Middle frontal gyrus (tissue), 1 donor: Measurements from ENCODE around the gene NCKAP1.
"Not testable (repeated sequence)": the region's sequence is repeated elsewhere in the genome, so short reads cannot be mapped to it uniquely, and the experiment has no call there.

ENCODE experiments used
- DNase-seq: peaks from one replicate; pipeline ENCODE4 v3.0.0-alpha.2; 2015; ENCODE audit warnings: low spot score; ENCODE audit errors: extremely low spot score

Gene NCKAP1

DNA sequence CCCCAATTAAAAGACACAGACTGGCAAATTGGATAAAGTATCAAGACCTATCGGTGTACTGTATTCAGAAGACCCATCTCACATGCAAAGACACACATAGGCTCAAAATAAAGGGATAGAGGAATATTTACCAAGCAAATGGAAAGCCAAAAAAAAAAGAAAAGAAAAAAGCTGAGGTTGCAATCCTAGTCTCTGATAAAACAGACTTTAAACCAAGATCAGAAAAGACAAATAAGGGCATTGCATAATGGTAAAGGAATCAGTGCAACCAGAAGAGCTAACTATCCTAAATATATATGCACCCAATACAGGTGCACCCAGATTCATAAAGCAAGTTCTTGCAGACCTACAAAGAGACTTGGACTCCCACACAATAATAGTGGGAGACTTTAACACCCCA is 161.6 kb downstream of the NCKAP1 start:
- DNase-seq: not testable (repeated sequence)

DNA sequence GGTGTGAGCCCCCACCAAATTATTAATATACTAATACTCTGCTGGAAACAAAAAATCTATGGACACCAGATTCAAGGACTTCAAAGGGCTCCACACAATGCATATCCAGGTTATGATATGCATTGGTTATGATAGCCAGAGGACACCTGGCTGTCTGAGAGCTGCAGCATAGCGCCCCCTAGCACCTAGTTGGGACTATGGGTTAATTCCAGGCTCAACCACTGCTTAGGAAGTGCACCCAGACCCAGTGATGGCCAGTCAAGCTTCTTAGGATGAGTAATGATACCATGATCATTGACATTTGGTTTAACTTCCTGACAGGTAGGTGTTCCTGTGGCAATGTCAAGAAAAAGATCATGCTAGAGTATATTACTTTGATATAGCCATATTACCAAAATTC is 168.0 kb downstream of the NCKAP1 start:
- DNase-seq: no peak

DNA sequence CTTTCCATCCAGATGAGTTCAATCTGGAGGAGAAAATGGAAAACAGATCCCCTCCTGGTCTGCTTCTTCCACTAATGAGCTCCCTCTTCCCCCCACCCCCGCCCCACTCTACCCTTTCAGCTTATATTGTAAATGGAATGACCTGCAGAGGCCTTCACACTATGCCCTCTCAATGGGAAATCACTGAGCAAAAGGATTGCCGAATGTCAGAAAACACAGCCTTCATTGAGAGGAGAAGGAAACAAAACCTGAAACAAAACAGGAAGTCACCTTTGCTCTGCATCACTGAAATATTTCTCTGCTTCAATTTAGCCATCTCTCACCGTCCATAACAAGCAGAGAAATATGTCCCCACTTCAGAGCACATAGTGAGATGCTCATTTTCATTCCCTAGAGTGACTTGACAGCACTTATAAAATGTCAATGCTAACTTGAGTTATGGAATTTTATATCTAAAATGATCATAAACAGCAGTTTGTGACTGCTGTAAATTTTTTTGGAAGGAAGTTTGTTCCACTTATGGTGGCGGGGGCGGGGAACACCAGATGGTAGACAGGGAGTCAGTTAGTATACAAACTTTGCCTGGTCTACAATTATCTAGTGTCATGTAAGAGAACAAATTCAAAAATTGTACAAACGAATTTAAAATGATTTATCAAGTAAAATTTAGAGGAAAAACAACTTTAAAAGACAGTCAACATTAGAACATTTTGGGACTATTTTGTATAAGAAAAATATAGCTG is 170.0 kb downstream of the NCKAP1 start:
- no peak for DNase-seq

DNA sequence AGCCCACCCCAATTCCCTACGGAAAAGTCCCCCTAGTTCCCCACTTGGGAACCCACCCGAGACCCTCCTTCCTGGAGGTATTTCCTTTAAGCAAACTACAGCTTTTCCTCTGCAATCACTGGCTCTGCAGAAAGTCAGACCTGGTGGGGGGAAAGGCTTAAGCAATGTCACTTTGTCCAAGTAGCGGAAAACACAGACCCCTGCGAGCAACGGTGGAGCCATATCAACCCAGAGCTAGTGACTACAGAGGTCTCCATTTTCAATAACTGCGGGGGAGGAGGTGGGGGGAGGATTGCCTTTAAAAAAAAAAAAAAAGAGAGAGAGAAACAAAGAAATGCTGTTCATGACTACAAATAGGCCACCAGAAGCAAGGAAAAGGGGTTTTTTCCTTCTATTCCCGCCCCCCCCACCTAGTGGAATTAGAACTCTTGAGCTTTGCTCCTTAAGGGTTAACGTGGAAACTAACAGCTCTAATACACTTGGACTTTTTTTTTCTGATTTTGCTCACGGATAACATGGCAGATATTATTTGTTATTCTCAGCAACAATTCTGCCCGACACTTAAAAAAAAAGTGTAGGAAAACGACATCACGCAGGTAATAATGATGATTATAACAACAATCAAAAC is 170.7 kb downstream of the NCKAP1 start:
- no peak for DNase-seq

DNA sequence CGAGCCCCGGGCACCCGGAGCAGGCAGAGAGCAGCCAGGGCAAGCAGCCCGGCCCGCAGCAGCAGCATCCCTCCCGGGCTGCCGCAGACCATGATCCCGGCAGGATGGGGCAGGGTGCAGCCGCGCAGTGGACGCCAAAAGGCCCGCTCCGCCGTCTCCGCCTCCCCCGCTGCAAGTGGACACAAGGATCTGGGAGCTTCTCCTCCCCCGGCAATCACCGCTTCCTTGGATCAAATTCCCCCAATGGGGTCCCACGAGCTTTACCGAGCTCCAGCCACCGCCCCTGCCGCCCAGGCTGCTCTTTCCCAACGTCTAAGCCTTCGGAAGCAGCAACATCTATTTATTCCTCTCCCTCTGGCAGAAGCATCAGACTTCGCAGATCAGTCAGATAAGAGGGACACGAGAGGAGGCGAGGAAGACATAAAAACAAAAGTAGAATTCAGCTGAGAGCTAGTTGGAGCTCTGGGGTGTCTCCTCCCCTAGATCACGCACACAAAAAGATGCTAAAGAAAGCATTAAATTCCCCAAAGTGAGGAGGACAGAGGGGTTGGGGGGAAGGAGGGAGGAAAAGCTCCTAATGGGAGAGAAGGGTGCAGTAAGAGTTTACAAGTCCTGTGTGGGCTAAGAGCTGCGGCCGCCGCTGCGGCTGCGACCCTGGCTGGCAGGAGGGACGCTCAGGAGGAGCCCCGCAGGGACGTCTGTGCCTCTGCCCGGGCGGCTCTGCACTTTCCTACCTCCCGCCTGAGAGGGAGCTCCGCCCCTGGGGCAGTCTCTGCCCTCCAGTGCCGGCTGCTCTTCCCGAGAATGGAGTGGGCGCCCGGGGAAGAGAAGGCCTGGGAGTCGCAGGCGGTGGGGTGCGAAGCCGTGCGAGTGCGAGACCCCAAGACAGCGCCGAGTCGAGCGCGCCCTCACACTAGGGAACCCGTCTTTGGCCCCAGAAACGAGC is 171.5 kb downstream of the NCKAP1 start, which contains the start of gene FRZB:
TSS of gene FRZB (minus strand) at position 177 of the 946 bp plus-strand sequence. CDS start at position 92, 85 bp downstream.
- no peak for DNase-seq

DNA sequence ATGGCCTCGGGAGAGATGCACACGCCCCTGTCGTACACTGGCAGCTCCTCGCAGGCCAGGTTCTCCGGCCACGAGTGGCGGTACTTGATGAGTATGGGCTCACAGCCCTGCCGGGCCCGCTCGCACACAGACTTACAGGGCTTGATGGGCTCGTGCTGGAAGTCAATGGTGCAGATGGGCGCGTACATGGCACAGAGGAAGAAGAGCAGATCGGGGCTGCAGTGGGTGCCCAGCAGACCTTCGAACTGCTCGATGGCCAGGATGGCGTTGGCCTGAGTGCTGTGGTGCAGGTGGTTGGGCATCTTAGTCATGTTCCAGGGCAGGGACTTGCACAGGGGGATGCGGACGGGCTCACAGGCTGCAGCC is 172.2 kb downstream of the NCKAP1 start:
- no peak for DNase-seq

DNA sequence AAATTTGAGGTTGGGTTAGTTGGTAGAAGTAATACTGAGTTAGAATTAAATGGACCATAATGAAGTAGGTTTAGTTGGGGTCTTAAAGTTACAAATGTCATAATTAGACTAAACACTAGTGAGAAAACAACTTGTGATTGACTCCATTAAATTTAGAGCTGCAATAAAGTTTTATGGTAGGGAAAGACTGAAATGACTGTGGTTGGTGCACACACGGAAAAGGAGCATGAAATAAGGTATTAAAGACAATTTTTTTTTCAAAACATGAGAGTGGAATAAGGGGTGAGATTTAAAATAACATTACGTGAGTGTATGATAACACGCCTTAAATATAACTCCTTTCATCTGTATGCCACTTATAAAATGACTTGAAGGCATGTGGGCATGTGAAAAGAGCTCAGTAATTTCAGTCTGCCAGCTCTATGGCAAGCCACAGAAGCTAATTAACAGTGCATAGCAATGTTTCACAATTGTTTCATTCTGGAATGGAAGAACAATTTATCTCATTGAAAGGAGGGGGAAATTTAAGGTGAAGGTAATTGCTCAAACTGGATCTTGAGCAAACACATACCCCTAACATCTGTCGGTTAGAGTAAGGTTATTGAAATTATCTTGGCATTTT is 173.2 kb downstream of the NCKAP1 start:
- no peak for DNase-seq

DNA sequence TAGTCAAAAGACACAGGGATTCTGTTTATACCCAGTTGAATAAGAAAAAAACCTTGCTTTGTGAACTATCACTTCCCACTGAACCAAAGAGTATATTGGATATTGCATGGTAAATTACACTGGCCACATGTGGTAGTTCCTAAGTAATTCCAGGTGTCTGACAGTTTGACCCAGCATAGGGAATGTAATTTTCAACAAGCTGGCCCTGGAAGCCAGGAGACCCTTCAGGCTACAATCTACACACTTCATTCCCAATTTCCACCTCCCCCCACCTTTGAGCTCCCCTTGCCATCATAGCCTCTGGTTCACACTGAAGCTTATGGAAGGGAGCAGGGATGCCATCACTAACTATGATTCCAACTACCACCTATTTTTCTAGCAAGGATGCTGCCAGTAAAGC is 174.6 kb downstream of the NCKAP1 start:
- DNase-seq: no peak

DNA sequence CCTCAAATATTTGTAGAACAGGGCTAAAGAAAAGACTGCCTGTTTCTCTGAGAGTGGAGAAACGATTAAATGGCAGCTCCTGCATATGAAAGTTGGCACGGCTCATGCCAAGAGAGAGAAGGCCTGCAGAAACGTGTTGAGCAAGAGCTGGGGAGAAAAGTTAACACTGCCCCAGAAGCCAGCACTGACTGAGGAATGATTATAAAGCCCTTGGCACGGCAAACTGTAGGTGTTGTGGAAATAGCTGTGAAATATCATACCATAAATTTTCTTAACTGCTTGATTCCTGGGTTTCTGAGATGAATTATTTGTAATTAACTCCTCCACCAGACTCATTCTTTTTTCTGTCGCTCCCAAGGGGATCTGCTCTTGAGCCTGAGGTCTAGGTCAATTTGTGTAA is 176.2 kb downstream of the NCKAP1 start:
- DNase-seq: no peak

DNA sequence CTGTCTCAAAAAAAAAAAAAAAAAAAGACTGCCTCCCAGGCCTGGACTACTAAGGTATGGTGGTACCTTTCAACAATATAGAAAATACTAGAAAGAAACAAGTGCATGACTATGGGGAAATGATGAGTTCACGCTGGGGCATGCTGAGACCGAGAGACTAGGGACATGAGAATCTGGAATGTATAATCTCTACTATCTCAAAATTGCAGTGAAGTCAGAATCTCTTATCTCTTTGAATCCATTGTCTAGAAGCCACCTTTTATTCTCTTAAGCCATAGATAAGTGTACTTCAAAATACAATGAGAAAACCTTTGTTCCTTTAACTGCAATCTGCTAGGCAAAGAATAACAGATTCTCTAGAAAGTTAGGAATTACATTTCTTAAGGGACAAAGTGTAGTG is 177.4 kb downstream of the NCKAP1 start:
- DNase-seq: no peak
